A172 (cell line): Measurements from ENCODE around the gene DCTD. TPM values are rescaled to one million over a fixed set of nuclear protein-coding genes. Genes with fewer than 3 reads are reported as not detected.

Experiments used
- DNase-seq: peaks from one replicate; pipeline ENCODE4 v3.0.0-alpha.2; 2015; ENCODE audit warnings: low spot score
- total RNA-seq: library from RNA; depleted of rRNA; stranded (reverse); fragments of >200 nt; shearing (Covaris generic); gene quantifications from 2 replicates; pipeline ENCODE4 v1.2.3, GENCODE V29; 2014; rRNA removed

Gene DCTD
- total RNA-seq, 1 experiment from 2014 or later = 113 TPM

- no peak for DNase-seq
Observed at GRCh38 chr4:182840108-182840507, 77.1 kb downstream of the DCTD start.

Other genes starting within 250 kb of the DCTD start
- 22.4 and 27.7 TPM in 2 replicates for gene WWC2, start 181.9 kb upstream of the DCTD start, total RNA-seq